HG02943 (cell line): Measurements from ENCODE around the gene OR2T5.
"Not testable (repeated sequence)": the region's sequence is repeated elsewhere in the genome, so short reads cannot be mapped to it uniquely, and the experiment has no call there.

Experiments used
- ATAC-seq: cut with Tn5 transposase; IDR thresholded peaks from one replicate; pipeline ENCODE4 v1.9.1; 2021; ENCODE audit warnings: mild to moderate bottlenecking, low read depth, moderate library complexity; ENCODE audit not compliant: unreplicated experiment

Gene OR2T5, protein sequence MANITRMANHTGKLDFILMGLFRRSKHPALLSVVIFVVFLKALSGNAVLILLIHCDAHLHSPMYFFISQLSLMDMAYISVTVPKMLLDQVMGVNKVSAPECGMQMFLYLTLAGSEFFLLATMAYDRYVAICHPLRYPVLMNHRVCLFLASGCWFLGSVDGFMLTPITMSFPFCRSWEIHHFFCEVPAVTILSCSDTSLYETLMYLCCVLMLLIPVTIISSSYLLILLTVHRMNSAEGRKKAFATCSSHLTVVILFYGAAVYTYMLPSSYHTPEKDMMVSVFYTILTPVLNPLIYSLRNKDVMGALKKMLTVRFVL

DNA sequence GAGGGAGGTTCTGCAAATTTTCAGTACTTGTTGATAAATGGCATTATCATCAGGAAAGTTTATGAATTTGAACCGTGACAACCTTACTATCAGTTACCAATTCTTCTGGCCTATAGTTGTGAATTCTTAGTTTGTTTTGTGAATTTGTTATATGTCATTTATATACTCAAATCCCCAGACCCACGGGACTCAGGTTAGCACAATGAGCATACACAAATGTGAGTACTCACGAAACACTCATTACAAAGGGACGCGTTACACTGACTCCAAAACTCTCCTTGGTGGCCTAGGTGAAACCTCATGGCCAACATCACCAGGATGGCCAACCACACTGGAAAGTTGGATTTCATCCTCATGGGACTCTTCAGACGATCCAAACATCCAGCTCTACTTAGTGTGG, at the start of gene OR2T5:
TSS of gene OR2T5 (plus strand) at position 301 of the 400 bp plus-strand sequence. CDS start at position 301, 0 bp downstream.
- ATAC-seq, result not testable (repeated sequence)

DNA sequence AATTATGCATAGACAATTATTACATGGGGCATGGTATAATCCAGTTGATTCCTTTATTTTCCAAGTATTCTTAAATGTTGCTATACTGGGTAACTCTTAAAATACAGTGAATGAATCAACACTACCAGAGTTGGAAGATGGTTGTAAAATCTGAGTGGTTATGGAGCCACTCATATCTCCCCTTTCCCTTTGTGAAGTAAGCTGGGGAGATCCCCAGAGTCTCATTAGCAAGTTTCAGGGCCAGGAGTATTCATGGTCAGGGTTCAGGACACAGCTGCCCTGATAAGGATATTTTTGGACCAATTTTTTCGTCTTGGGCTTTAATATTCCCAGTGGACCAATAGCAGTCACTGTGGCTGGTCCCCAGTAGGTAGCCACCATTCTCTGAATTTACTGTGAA, 49.7 kb upstream of the OR2T5 start:
- not testable (repeated sequence) for ATAC-seq

DNA sequence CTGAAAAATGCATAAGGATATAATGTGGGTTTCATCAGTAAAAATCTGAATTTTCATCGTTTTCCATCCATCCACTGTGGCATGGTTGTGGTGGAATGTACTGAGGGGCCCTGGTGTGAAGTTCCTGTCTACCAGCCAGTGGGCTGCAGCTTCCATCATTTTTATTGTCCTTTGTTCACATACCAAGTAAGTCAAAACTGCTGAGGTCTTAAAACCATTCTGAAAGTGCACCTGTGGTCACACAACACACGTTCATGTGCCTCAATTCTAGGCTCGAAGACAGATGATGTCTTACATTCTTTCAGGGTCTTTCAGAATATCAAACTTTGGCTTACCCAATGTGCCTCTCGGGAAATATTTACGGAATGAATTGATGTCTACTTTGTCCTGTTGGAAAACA, 49.1 kb upstream of the OR2T5 start:
- not testable (repeated sequence) for ATAC-seq

DNA sequence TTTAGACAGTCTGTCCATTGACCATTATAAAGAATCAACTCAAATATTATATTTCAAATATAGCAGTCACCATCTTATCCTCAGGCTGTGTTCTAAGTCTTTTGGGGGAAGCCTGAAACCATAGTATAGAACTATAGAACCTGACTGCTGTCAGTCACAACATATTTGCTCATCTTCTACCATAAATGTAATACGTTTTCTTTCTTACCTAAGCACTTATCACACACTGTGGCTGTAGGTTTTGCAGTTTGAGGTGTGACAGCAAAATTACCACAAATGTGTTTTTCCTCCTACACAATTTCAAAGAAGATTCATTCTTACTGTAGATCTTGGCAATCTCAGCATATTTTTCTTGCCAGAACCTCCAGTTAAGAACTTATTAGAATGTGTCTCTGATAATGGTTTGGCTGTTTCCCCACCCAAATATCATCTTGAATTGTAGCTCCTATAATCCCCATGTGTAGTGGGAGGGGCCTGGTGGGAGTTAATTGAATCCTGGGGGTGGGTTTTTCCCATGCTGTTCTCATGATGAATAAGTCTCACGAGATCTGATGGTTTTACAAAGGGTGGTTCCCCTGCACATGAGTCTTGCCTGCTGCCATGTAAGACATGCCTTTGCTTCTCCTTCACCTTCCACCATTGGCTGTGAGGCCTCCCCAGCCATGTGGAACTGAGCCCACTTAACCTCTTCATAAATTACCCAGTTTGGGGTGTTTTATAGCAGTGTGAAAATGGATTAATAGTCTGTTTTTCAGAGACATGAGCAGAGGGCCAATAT, 45.7 kb upstream of the OR2T5 start:
- not testable (repeated sequence) for ATAC-seq

DNA sequence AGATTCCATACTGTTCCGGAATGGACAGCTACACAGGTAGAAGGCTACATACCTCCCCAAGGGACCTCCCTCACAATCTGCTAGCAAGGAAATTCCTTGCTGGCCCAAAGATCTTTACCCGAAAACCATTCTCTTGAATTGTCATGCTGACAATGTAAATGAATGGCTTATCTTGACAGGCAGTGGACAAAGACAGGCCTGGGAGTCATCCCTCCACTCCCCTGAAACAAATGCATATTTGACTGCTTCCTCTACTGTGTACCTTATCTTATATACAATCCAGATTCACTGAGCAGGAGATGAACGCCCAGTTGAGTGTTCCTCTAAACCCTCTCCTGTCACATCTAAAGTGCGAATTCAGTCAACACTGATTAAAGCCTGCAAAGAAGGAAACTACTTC, 43.8 kb upstream of the OR2T5 start:
- not testable (repeated sequence) for ATAC-seq

DNA sequence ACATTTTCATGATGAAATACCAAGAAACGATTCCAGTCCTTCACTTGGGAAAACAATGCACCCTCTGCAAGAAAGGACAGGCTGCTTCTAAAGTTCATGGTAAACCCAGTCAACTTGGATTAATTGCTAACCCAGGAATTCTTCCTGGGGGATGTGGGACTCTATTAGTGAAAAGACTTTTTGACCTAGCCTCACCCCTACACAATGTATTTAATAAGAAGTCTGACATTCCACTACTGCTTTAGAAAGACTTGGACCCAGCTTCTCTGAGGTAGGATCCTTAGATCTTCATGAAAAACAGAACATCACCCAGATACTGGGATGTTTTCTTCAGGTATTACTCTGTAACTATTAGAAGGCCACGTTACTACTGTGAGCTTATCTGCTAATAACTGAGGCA, 43.0 kb upstream of the OR2T5 start, which contains the start of gene OR2T2:
TSS of gene OR2T2 (plus strand) at position 239 of the 400 bp plus-strand sequence. CDS start 7,161 bp downstream, outside the sequence.
- ATAC-seq, result not testable (repeated sequence)

DNA sequence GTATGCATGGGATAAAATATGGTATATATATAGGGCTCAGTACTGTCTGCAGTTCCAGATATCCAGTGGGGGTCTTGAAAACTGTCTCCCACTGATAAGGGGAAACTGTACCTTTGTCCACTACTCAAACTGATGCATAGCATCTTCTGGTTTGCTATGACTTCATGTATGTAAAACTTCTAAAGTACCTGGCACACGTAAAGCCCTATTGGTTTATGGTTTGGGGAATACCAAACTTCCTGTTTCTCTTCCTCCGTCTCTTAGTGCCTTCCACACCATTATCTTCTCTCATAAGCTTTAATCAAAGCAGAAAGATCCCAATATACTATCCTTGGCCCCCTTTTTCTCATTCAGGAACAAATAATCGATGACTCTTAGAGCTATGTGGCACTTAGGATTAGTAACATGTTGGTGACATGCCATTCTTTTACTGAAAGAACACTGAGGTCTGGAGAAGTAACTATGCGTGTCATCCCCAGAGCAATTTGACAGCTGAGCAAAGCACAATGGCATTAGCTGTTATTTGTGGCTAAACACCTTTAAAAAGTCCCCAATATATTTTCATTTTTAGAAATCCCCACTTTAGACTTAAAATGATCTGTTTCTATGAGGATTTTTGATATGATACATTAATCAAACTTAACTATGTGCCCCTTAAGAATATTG, 39.8 kb upstream of the OR2T5 start:
- ATAC-seq, result peak; percentile 56

DNA sequence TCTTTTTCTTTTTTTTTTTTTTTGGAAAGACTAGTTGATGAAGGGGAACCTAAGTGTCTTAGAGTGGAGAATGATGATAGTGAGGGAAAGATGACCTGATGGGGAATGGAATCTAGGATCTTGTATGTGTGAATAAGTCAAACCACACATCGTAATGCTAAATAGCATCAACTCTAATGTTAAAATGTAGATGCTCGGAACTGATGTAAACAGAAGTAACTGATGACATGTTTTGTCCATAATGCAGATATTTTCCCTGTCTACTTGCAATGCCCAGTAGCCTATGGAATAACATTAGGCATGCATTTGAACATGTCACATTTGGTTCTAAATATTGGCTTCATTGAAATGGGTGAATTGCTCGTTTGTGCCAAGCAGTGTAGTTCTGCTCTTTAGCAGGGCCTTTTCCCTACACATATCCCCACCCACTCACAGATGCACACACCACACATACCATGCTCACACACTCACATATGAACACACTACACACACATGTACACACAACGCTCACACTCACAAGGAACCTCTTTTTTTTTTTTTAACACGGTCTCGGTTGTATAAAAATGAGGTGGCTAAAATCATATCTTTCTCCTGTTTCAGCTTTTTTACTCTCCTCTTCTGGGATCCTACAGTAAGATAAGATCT, 38.4 kb upstream of the OR2T5 start:
- ATAC-seq, result not testable (repeated sequence)

DNA sequence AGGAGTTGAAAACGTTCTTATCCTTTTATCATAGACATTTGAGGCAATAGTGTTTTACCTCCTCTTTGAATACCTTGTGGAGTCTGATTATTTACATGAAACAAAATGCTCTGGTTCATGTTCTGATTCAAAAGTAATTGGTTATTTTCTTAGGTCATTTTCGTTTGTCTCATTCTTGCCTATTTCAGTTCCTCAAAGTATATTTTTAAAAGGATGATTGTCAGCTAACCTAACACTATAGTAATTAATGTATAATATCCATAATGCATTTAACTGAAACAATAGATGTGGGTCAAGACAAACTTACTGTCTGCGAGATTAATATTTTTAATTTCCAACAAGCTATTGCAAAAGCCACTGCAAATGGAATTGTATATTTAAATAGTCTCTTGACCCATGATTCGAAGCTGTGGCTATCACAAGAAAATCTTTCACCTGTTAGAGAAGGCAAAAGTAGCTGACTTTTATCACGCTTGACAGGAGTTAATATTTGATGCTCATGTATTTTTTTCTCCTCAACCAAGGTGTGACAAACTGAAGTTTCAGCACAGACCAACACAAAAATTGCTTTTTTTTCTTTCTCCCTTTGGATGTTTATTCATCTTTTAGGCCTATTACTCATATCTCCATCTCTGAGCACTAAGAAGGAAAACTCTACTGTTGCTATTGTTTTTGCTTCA, 37.8 kb upstream of the OR2T5 start:
- ATAC-seq, result peak; percentile 49

DNA sequence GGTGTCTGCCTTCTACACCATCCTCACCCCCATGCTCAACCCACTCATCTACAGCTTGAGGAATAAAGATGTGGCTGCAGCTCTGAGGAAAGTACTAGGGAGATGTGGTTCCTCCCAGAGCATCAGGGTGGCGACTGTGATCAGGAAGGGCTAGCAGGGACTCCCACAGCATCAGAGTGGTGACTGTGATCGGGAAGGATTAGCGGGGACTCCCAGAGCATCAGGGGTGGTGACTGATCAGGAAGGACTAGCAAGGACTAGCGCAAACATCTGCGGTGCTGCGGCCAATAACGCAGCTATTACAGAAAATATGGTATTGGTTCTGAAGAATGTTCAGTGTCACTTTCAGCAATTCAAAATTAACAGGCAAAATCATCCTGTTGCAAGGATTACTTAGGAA, 34.8 kb upstream of the OR2T5 start:
- ATAC-seq, result not testable (repeated sequence)

DNA sequence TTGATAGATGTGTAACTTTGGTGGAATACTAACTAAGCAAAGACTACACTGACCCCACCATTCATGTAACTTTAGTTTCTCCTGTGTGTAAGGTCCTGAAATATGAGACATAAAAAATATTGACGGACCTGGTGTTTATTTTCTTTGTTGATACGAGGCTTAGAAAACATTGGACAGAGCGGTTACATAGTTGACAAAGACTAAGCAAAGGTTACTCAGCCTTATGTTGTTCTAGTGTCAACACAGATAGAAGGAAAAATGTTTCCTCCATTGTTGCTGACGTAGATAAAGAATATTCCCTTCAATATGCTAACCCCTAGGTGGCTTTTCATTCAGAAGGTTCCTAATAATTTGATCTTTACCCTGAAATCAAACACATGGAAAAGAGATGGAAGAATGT, 33.3 kb upstream of the OR2T5 start:
- not testable (repeated sequence) for ATAC-seq

DNA sequence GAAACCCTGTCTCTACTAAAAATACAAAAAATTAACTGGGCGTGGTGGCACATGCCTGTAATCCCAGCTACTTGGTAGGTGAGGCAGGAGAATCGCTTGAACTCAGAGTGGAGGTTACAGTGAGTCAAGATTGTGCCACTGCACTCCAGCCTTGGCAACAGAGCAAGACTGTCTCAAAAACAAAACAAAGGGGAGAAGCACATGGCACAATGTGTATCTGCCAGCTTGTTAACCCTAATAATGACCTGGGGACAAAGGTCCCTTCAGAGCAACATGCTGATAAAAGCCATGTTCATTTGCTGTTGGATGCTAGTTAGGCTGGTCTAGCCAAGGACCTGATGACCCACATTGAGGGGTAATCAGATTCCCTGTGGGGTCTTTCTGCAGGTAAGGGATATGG, 31.8 kb upstream of the OR2T5 start:
- not testable (repeated sequence) for ATAC-seq

DNA sequence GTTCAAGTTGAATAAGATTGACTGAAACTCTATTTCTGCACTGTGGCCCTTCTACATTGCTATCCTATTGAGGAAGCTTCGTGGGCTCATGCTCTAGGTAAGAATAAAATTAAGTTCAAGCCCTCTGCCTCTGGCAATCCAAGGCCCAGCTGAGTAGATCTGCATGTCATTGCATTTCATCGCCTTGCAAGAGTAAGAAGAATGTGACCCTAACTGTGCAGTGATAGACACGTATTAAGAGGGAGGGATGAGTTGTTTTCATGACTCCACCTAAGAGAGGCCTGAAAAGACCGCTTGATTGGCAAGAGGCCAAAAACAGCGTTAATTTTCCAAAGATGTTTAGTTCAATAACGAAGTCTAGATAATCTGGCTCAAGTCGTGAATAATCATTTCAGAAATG, 29.3 kb upstream of the OR2T5 start:
- not testable (repeated sequence) for ATAC-seq

DNA sequence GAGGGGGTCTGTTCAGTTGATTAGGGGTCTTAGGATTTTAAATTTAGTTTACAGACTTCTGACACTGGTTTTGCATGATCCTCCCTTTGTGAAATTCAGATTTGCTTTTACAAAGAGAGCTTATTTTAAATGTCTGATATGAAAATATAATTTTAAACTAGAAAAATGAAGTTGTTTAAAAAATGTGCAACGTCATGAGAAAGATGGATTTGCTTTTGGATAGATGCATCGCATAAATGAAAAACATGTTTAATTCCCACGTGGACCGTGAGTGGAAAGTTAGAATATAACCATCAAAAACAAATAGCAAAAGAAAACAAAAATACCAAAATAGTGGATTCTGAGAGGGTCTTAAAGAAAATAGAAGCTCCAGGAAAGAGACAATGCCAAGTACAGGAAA, 17.2 kb upstream of the OR2T5 start:
- ATAC-seq, result no peak

DNA sequence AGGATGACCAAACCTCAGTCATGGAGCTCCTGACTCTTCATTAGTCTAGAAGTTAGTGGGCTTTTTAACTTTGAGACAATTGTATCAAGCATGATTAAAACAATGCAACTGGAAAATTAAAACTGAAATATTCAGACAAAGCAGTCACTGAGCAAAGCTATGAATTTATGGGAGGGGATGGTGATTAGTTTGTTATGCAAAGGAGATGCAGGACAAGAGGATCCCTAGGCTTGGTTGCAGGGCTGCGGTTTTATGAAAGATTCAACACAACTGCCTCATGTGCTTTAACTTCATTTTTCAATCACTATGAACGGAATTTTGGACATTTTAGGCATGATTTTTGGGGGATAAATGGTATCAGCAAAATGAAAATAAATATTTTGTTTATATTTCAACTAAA, 16.3 kb upstream of the OR2T5 start:
- not testable (repeated sequence) for ATAC-seq

DNA sequence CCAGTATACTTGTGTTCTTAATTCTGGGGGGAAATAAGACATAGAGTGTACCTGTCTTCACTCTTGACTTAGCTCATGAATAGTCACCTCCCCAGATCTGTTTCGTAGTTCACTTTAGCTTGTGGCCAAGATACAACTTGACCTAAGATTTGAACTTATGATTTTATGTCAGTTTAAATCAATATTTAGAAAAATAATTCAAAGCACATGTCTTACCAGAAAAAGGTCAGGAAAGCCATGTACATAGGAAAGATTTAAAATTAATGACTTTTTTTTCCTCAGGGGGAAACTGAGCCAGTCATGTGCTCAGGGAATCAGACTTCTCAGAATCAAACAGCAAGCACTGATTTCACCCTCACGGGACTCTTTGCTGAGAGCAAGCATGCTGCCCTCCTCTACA, 15.3 kb upstream of the OR2T5 start, which contains the start of gene OR2T3:
TSS of gene OR2T3 (plus strand) at position 301 of the 400 bp plus-strand sequence. CDS start at position 301, 0 bp downstream.
- ATAC-seq, result not testable (repeated sequence)

DNA sequence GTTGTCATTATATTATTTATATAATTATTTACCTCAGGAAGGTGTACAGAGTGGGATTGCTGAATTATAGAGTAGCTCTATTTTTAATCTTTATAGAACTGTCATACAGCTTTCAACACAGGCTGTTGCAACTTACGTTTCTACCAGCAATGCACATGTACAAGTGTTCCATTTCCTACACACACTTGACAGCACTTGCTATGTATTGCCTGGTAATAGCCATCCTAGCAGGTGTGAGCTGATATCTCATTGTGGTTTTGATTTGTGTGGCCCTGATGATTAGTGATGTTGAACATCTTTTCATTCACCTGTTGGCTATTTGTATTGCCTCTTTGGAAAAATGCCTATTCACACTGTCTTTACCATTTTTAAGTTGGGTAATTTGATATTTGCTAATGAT, 12.7 kb upstream of the OR2T5 start:
- ATAC-seq, result not testable (repeated sequence)

DNA sequence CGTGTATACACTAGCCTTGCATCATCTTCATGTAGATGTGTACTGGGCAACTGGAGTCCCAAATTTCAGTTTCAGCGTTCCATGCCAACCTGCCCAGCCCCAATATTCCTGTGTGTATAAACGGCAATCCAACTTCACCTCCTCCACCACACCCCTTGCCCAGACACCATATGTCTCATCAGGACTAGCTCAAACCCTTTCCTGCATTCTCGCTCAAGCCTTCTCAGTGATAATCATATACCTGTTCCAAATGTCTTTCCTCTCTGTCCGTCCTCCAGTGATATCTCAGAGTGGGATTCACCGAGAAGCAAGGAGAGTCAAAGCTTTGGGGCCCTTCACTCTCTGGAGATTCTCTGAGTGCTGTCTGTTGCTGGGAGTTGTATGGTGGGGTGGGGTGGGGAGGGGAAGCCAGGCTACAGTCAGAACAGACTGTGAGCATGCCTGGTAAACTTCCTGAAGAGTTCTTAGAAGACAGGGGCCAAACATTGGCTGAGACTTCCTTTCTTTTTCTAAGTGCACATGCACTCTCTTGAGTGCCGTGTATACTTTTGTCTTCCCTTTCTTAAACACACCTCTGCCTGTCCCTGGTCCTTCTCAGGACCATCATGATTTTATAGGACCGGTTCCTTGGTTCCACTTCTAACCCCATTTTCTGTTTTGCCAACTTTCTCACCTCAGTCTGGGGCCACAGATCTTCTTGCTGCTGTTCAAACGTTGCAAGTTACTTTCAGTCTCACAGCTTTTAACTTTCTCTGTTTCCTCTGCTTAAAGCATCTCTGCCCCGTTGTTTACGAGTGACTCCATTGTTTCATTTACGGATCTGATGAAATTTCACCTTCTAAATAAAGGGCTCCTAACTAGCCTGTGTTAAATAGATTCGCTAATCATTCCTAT, 6.5 kb upstream of the OR2T5 start:
- peak; percentile 98 for ATAC-seq

DNA sequence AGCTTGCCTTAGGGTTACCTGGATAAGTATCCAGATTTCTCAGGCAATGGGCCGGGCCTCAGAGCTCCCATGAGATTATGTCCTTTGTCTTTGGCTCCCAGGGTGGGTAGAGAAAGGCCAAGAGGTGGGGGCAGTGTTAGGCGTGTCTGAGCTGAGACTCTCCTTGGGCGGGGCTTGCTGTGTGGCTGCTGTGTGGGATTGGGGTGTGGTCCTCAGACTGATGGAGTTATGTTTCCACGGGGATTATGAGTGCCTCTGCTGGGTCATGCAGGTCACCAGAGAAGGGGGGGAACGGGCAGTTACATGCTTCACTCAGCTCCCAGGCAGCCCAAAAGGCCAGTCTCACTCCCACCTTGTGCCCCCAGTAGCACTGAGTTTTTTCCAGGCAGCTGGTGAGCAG, 8.3 kb downstream of the OR2T5 start:
- not testable (repeated sequence) for ATAC-seq
